ENCODE measurements around the gene SLC17A7. TPM values are rescaled to one million over a fixed set of nuclear protein-coding genes. Genes with fewer than 3 reads are reported as not detected.

Gene SLC17A7
- total and polyA plus RNA-seq, 2 of the 13 experiments (the other 11 are each of a cell fraction or from before 2014, with no cell fraction given): 0.32 TPM; not detected in 1

- TF ChIP-seq PATZ1 (CRISPR knock-in tag; IDR thresholded peaks at IDR 0.05) (no peak), NR2F2 (IDR thresholded peaks at IDR 0.05; ENCODE audit: borderline replicate concordance, low read depth) (peak; percentile 49; the same call in 1 of the 2 replicates), SMYD3 (CRISPR knock-in tag; IDR thresholded peaks at IDR 0.05) (no peak), ZNF713 (CRISPR knock-in tag; IDR thresholded peaks at IDR 0.05) (no peak), TMF1 (CRISPR knock-in tag; IDR thresholded peaks at IDR 0.05; ENCODE audit: low read depth) (no peak), ZNF451 (CRISPR knock-in tag; IDR thresholded peaks at IDR 0.05) (no peak; the same call in 1 of the 2 replicates), ZBTB7B (CRISPR knock-in tag; IDR thresholded peaks at IDR 0.05) (0 out of 2 replicates have a peak, but pooled peaks have one; percentile 2), ZFP36L1 (CRISPR knock-in tag; IDR thresholded peaks at IDR 0.05) (no peak), TRAFD1 (CRISPR knock-in tag; IDR thresholded peaks at IDR 0.05; ENCODE audit: borderline replicate concordance) (peak; percentile 82; the same call in 1 of the 2 replicates), ZNF570 (CRISPR knock-in tag; IDR thresholded peaks at IDR 0.05; ENCODE audit: borderline replicate concordance) (no peak), ZNF614 (CRISPR knock-in tag; IDR thresholded peaks at IDR 0.05; ENCODE audit: borderline replicate concordance) (no peak), FOXA1 (IDR thresholded peaks at IDR 0.05) (no peak), FOXA1 (CRISPR knock-in tag; IDR thresholded peaks at IDR 0.05) (no peak), IRF1 (CRISPR knock-in tag; IDR thresholded peaks at IDR 0.05; ENCODE audit: low read depth) (no peak), ZNF30 (CRISPR knock-in tag; IDR thresholded peaks at IDR 0.05) (no peak), ZNF557 (CRISPR knock-in tag; IDR thresholded peaks at IDR 0.05) (no peak), ZNF101 (CRISPR knock-in tag; IDR thresholded peaks at IDR 0.05; ENCODE audit: borderline replicate concordance, low read depth) (no peak), PTBP1 (IDR thresholded peaks at IDR 0.05; ENCODE audit: low read depth, low read length, poor library complexity, severe bottlenecking) (no peak), ZNF746 (CRISPR knock-in tag; IDR thresholded peaks at IDR 0.05) (no peak), ZNF615 (CRISPR knock-in tag; IDR thresholded peaks at IDR 0.05; ENCODE audit: borderline replicate concordance) (no peak), ZNF597 (CRISPR knock-in tag; IDR thresholded peaks at IDR 0.05) (no peak)
- TF ChIP-seq, protein P1, sequence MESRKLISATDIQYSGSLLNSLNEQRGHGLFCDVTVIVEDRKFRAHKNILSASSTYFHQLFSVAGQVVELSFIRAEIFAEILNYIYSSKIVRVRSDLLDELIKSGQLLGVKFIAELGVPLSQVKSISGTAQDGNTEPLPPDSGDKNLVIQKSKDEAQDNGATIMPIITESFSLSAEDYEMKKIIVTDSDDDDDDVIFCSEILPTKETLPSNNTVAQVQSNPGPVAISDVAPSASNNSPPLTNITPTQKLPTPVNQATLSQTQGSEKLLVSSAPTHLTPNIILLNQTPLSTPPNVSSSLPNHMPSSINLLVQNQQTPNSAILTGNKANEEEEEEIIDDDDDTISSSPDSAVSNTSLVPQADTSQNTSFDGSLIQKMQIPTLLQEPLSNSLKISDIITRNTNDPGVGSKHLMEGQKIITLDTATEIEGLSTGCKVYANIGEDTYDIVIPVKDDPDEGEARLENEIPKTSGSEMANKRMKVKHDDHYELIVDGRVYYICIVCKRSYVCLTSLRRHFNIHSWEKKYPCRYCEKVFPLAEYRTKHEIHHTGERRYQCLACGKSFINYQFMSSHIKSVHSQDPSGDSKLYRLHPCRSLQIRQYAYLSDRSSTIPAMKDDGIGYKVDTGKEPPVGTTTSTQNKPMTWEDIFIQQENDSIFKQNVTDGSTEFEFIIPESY (CRISPR knock-in tag; IDR thresholded peaks at IDR 0.05): no peak
Observed at GRCh38 chr19:49453013-49453756, 11.9 kb upstream of the SLC17A7 start, which contains the start of gene ALDH16A1 (continued).
